ENCODE data around the gene ZNF319. TPM values are rescaled to one million over a fixed set of nuclear protein-coding genes. Genes with fewer than 3 reads are reported as not detected.

ZNF319 gene
- total RNA-seq, 1 donor from 2014 or later, result 11.5 TPM

GRCh38 chr16:57946181-57946801, 54.2 kb downstream of the ZNF319 start:
- FAIRE-seq (no peak), DNase-seq (ENCODE audit: low read depth) (no peak)
- Histone ChIP-seq H3K9me3 (ENCODE audit: insufficient read depth, low read depth, low read length) (no peaks in the 10 kb centered on the region), H3K9ac (ENCODE audit: low read length) (no peak overlapping the region), H3K79me2 (ENCODE audit: insufficient read depth, low read length) (no peaks in the 10 kb centered on the region), H3K27me3 (ENCODE audit: insufficient read depth, low read length) (peaks cover 15% of the 10 kb centered on the region), H4K20me1 (ENCODE audit: insufficient read depth, low read length) (no peaks in the 10 kb centered on the region), H2AFZ (ENCODE audit: low read depth, low read length) (no peak overlapping the region), H3K4me1 (ENCODE audit: insufficient read depth, low read length) (no peaks in the 10 kb centered on the region), H3K4me3 (ENCODE audit: insufficient read depth, low read depth, low read length) (no peak overlapping the region), H3K4me2 (ENCODE audit: low read length) (no peak overlapping the region), H3K27ac (ENCODE audit: low read depth, low read length) (no peak overlapping the region), H3K36me3 (ENCODE audit: insufficient read depth, low read length) (no peaks in the 10 kb centered on the region)
- Mint-ChIP-seq H3K4me3 (ENCODE audit: unreplicated experiment) (no peak overlapping the region), H3K27me3 (ENCODE audit: low read depth, unreplicated experiment) (peaks cover 17% of the 10 kb centered on the region), H3K27ac (ENCODE audit: unreplicated experiment) (no peak overlapping the region), H3K9me3 (ENCODE audit: unreplicated experiment) (no peaks in the 10 kb centered on the region), H3K4me1 (ENCODE audit: low read depth, unreplicated experiment) (no peaks in the 10 kb centered on the region), H3K36me3 (ENCODE audit: low read depth, unreplicated experiment) (no peaks in the 10 kb centered on the region)
- TF ChIP-seq, protein P1, sequence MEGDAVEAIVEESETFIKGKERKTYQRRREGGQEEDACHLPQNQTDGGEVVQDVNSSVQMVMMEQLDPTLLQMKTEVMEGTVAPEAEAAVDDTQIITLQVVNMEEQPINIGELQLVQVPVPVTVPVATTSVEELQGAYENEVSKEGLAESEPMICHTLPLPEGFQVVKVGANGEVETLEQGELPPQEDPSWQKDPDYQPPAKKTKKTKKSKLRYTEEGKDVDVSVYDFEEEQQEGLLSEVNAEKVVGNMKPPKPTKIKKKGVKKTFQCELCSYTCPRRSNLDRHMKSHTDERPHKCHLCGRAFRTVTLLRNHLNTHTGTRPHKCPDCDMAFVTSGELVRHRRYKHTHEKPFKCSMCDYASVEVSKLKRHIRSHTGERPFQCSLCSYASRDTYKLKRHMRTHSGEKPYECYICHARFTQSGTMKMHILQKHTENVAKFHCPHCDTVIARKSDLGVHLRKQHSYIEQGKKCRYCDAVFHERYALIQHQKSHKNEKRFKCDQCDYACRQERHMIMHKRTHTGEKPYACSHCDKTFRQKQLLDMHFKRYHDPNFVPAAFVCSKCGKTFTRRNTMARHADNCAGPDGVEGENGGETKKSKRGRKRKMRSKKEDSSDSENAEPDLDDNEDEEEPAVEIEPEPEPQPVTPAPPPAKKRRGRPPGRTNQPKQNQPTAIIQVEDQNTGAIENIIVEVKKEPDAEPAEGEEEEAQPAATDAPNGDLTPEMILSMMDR (IDR thresholded peaks at IDR 0.05; ENCODE audit: insufficient read depth, low read depth, low read length), result no peak
- TF ChIP-seq EZH2 (IDR thresholded peaks at IDR 0.05; ENCODE audit: insufficient read depth, low read length), result no peak

DNA sequence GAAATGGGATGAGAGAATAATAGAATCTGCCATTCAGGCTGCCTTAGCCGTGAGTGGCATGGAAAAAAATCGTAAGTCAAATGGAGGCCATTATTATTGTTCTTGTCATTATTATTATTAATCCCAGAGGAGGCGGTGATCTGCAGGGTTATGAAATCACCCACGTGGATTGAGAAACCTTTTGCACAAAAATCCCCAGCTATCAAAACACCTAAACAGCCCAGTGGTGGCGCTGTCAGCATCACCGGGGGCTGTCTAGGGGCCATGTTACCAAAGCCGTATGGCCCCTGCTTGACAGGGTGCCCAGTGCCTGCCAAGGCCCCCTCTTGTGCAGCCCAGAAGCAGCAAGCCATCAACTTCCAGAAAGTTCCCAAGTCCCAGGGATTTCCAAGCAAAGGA, 54.7 kb downstream of the ZNF319 start:
- Mint-ChIP-seq H3K4me1 (ENCODE audit: low read depth, unreplicated experiment) (no peaks in the 10 kb centered on the region), H3K36me3 (ENCODE audit: low read depth, unreplicated experiment) (no peaks in the 10 kb centered on the region), H3K9me3 (ENCODE audit: unreplicated experiment) (no peaks in the 10 kb centered on the region), H3K4me3 (ENCODE audit: unreplicated experiment) (no peak overlapping the region), H3K27me3 (ENCODE audit: low read depth, unreplicated experiment) (peaks cover 17% of the 10 kb centered on the region), H3K27ac (ENCODE audit: unreplicated experiment) (no peak overlapping the region)
- FAIRE-seq (no peak), DNase-seq (ENCODE audit: low read depth) (no peak)
- no peaks in the 10 kb centered on the region for H3K79me2 ChIP-seq (ENCODE audit: insufficient read depth, low read length)
- H3K9ac ChIP-seq (ENCODE audit: low read length), result no peak overlapping the region
- H3K9me3 ChIP-seq (ENCODE audit: insufficient read depth, low read depth, low read length), result no peaks in the 10 kb centered on the region
- H4K20me1 ChIP-seq (ENCODE audit: insufficient read depth, low read length), result no peaks in the 10 kb centered on the region
- H3K27me3 ChIP-seq (ENCODE audit: insufficient read depth, low read length), result peaks cover 15% of the 10 kb centered on the region
- H3K4me2 ChIP-seq (ENCODE audit: low read length), result no peak overlapping the region
- TF ChIP-seq, protein P1 (IDR thresholded peaks at IDR 0.05; ENCODE audit: insufficient read depth, low read depth, low read length), result no peak
- no peak for TF ChIP-seq EZH2 (IDR thresholded peaks at IDR 0.05; ENCODE audit: insufficient read depth, low read length)
- no peak overlapping the region for H3K27ac ChIP-seq (ENCODE audit: low read depth, low read length)
- no peaks in the 10 kb centered on the region for H3K36me3 ChIP-seq (ENCODE audit: insufficient read depth, low read length)
- no peak overlapping the region for H2AFZ ChIP-seq (ENCODE audit: low read depth, low read length)
- H3K4me1 ChIP-seq (ENCODE audit: insufficient read depth, low read length), result no peaks in the 10 kb centered on the region
- no peak overlapping the region for H3K4me3 ChIP-seq (ENCODE audit: insufficient read depth, low read depth, low read length)

GRCh38 chr16:57944970-57945739, 55.3 kb downstream of the ZNF319 start:
- TF ChIP-seq, protein P1 (IDR thresholded peaks at IDR 0.05; ENCODE audit: insufficient read depth, low read depth, low read length), result no peak
- TF ChIP-seq EZH2 (IDR thresholded peaks at IDR 0.05; ENCODE audit: insufficient read depth, low read length), result no peak
- FAIRE-seq, result no peak
- Mint-ChIP-seq H3K4me3 (ENCODE audit: unreplicated experiment) (no peak overlapping the region), H3K36me3 (ENCODE audit: low read depth, unreplicated experiment) (no peaks in the 10 kb centered on the region), H3K27ac (ENCODE audit: unreplicated experiment) (no peak overlapping the region), H3K27me3 (ENCODE audit: low read depth, unreplicated experiment) (peaks cover 16% of the 10 kb centered on the region), H3K4me1 (ENCODE audit: low read depth, unreplicated experiment) (no peaks in the 10 kb centered on the region), H3K9me3 (ENCODE audit: unreplicated experiment) (no peaks in the 10 kb centered on the region)
- no peak overlapping the region for H2AFZ ChIP-seq (ENCODE audit: low read depth, low read length)
- no peaks in the 10 kb centered on the region for H3K36me3 ChIP-seq (ENCODE audit: insufficient read depth, low read length)
- H3K4me2 ChIP-seq (ENCODE audit: low read length), result no peak overlapping the region
- peaks cover 15% of the 10 kb centered on the region for H3K27me3 ChIP-seq (ENCODE audit: insufficient read depth, low read length)
- no peak overlapping the region for H3K27ac ChIP-seq (ENCODE audit: low read depth, low read length)
- H4K20me1 ChIP-seq (ENCODE audit: insufficient read depth, low read length), result no peaks in the 10 kb centered on the region
- no peaks in the 10 kb centered on the region for H3K4me1 ChIP-seq (ENCODE audit: insufficient read depth, low read length)
- no peak for DNase-seq (ENCODE audit: low read depth)
- H3K4me3 ChIP-seq (ENCODE audit: insufficient read depth, low read depth, low read length), result no peak overlapping the region
- H3K9ac ChIP-seq (ENCODE audit: low read length), result no peak overlapping the region
- H3K79me2 ChIP-seq (ENCODE audit: insufficient read depth, low read length), result no peaks in the 10 kb centered on the region
- no peaks in the 10 kb centered on the region for H3K9me3 ChIP-seq (ENCODE audit: insufficient read depth, low read depth, low read length)

All from astrocyte (in vitro differentiated cells and primary cell).